NCI-H748 (cell line): ENCODE measurements around the gene KRTAP4-9.
"Not testable (repeated sequence)": the region's sequence is repeated elsewhere in the genome, so short reads cannot be mapped to it uniquely, and the experiment has no call there.

Source experiments
- DNase-seq: peaks from one replicate; lab custom pipeline; 2025; ENCODE audit not compliant: unreplicated experiment; lab: John Stamatoyannopoulos, UW

The KRTAP4-9 gene

DNA sequence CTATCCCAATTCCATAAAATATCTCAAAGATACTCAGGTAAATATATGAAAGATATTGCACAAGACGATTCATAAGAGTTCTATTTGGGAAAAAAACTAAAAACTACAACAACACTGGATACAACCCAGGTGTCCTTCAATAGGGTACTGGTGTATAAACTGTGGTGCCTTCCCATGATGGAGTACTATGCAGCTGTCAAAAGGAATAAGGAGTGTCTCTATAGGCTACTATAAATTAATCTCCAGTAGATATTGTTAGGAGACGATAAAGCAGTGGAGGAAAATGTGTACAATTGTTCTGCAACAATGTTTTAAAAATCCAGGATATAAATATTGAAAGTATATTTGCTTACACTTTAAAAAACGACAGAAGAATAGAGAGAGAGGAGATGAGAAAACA lies 21.2 kb downstream of the KRTAP4-9 start:
- DNase-seq = no peak

DNA sequence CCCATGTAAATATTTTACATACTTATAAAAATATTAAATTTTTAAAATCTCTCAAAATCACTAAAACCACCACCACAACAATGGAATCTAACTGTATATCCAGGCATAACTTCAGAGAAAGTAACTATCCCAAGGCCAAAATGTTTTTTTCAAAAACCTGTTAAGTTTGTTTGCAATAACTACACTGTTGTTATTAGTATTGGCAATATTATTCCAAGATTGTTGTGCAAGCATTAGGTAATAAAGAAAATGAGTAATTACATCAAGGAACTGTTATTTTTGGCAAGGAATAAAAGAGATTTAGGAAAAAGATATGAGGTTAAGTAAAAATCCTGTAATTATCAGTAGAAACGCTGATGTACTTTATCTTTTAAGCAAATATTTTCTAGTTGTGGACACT lies 22.2 kb downstream of the KRTAP4-9 start:
- no peak for DNase-seq

DNA sequence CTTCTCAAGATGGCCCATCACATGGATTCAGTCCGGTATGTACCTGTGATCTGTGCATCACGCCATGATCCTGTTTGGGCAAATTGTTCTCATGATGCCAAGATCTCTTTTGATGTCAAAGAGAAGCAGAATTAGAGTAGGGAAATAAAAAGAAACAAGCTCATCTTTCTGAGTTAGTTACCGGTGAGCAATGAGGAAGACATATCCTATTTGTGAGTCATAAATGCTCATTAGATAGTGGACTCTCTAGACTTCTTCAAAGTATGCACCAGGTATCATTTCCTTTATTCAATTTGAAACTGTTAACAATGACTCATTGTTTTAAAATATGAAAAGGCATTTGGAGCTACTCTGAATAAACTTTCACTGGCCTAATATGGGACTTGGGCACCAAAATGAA lies 26.8 kb downstream of the KRTAP4-9 start:
- no peak for DNase-seq

DNA sequence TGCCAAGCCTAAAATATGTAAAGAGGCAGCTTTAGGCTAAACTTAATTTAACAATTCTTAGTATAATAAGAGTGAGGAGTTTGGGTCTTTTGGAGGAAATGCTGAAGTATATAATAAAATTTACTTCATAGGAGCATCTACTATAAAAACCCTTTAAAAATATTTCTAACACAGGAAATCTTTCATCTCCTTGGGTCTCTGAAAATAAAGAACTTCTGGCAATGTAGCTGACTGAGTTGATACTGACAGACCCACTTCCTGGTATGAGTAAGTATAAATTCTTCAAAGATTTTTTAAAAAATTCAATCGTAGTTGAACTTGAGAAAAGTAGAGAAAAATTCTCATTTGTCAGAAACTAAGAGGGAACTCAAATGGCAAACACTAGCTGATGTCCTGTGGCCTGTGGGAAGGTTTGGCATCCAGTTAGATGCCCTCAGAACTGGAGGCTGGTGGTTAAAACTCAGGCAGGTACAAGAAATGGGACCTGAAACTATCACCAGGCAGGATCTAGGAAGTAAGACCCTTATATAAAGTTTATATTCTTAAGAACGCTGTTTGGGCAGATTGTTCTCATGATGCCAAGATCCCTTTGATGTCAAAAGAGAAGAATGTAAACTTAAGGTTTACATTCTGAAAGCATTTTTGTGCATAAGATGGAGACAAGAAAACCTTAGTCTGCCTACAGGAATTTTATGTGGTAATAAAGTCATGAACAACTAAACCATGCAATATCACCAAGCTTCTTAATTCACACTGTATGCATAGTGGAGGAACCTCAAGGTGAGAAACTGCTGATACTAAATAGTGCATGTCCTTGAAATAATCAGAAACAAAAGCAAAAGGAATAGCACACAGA lies 28.9 kb downstream of the KRTAP4-9 start:
- no peak for DNase-seq

DNA sequence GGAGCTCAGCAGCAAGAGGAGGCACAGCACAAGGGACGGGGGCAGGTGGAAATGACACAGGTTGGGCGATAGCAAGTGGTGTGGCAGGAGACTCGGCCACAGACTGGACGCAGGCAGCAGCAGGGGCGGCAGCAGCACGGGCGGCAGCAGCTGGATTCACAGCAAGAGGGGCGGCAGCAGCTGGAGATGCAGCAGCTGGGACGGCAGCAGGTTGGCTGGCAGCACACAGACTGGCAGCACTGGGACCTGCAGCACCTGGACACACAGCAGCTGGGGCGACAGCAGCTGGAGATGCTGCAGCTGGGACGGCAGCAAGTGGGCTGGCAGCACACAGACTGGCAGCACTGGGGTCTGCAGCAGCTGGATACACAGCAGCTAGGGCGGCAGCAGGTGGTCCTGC lies 34.7 kb downstream of the KRTAP4-9 start:
- DNase-seq = not testable (repeated sequence)

DNA sequence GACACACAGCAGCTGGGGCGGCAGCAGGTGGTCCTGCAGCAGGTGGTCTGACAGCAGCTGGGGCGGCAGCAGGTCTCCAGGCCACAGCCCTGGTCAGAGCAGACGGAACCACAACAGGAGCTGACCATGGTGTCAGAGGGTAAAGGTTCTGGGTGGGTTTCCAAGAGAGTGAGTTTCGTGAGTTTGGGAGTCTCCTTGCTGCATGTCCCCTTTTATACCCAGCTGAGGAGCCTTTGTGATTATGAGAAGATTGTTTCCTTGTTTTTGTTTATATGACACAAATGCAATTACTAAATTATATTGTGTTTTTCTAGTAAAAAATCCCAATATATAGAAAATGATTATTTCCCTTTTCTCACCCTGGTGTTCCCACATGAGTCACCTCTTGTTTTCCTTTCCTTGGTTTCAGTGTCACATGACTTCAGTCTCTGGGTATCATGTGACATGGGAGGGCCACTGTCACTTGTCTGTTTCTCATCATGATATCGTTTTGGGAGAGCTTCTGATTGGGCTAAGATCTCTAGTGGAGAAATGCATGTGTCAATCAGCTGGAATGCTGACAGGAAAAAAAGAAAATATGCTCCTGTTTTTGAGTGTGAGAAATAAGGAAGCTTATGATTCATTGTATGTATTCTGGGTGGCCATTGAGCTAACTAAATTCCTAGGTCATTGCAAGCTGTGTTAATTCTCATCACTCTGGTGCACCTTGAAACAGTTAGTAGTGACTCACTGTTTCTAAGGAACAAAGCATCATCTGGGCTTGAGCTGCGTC lies 35.4 kb downstream of the KRTAP4-9 start, which contains the start of gene KRTAP4-6:
KRTAP4-6 (minus strand) TSS at position 185 of the 772 bp plus-strand sequence; CDS start at position 128, 57 bp downstream.
- DNase-seq = no peak

DNA sequence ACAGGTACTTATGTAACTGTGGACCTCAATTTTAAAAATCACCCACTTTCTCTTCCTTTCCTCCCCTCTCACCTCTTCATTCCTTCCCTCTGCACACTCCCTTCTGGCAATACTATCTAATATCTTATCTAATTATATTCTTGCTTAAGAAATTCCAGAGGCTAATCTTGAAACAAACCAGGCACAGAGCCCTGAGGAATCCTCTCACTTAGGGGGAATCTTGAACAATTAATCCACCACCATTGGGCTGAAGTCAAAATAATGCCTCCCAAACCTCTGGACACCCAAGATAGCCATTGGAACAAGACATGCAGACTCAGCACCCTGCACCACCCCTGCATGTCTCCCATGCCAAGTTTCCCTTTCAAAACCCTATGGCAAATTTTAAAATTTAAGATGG lies 36.2 kb downstream of the KRTAP4-9 start:
- no peak for DNase-seq

DNA sequence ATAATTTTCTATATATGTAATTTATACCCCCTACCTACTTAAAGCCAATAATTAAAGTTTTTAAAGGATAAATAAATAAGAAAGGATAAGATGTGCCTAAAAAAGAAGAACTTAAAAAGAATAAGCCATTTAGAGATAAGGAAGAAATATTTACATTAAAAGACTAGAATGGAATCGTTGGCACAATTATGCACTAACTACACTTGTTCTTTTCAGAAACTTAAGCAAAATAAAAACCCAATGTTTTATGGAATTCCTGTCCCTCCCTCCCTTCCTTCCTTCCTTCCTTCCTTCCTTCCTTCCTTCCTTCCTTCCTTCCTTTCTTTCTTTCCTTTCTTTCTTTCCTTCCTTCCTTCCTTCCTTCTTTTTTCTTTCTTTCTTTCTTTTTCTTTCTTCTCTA lies 39.7 kb downstream of the KRTAP4-9 start:
- no peak for DNase-seq

DNA sequence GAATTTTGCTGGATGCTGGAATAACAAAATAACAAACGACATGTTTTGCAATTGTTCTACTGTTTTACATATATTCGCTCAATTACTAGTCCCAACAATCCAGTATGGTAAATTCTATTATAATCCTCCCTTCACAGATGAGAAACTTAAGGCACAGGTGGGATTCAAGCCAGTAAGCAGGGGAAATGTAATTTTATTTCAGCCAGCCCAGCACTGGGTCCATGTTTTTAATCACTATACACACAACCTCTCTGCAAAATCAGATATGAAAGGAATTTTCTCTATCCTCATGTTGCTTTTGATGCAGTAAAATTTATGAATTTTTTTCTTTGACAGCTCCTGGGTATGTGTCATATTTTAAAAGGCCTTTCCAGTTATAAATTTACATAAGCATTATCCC lies 40.1 kb downstream of the KRTAP4-9 start:
- DNase-seq = no peak

DNA sequence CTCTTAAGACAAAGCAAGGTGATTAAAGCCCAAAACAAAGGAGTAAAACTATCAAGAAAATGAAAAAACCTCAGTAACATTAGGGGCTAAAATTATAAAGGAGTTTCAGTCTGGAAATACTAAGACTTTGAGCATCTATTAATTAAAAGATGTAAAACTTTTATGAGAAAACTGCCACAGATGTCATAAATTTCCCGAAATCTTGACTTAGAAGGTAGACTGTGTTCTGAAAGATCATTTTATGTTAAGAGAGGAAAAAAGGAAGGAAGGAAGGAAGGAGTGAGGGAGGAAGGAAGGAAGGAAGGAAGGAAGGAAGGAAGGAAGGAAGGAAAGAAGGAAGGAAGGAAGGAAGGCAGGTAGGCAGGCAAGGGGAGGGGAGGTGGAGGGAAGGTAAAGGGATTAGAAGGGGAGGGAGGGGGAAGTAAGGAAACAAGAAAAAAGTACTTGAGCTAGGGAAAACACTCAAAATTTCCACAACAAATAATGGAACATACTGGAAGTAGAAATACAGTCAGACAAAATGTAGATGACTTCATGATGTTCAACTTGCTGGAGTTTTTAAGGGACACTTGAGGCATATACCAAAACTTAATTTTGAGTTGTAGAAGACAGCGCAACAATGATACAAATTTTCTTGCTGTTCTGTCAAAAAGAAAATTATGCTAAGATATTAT lies 42.5 kb downstream of the KRTAP4-9 start:
- no peak for DNase-seq

DNA sequence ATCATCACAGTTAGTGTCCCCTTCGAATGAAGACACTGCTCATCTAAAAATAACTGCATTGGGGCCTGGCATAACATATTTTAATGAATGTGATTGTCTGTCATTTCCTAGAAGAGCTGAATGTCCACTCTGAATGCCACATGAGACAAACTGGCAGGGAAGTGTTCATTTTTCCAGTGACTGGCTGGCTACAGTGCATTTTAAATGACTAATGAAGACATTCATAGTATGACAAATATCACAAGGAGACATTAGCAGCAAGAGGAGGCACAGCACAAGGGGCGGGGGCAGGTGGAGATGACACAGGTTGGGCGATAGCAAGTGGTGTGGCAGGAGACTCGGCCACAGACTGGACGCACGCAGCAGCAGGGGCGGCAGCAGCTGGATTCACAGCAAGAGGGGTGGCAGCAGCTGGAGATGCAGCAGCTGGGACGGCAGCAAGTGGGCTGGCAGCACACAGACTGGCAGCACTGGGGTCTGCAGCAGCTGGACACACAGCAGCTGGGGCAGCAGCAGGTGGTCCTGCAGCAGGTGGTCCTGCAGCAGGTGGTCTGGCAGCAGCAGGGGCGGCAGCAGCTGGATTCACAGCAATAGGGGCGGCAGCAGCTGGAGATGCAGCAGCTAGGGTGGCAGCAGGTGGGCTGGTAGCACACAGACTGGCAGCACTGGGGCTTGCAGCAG lies 43.9 kb downstream of the KRTAP4-9 start:
- DNase-seq = peak; percentile 4

DNA sequence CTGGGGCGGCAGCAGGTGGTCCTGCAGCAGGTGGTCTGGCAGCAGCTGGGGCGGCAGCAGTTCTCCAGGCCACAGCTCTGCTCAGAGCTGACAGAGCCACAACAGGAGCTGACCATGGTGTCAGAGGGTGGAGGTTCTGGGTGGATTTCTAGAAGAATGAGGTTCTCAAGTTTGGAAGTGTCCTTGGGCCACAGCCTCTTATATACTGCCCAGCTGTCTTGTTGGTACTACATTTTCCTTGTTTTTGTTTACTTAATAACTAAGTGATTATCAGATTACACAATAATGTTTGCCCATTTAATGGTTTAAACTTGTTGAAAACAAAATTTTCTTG lies 44.4 kb downstream of the KRTAP4-9 start, which contains the start of gene KRTAP4-5:
KRTAP4-5 (minus strand) TSS at position 174 of the 334 bp plus-strand sequence; CDS start at position 116, 58 bp downstream.
- no peak for DNase-seq

DNA sequence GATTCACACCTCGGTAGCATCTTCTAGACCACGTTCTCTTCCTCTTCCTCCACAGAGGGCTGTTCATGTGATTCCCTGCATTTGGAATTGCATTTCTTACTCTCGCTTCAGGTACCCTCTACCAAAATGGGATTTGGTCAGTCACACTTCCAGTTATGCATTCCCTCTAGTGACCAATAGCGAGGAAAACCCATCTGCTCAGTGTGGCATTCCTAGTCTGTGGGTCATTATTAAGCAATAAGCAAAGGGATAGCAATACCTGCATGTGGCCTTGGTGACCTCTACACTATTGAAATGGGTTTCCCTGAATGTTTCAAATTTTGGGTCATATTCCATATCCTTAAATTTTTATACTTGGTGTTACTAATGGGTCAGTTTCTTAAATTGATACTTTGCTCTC lies 44.8 kb downstream of the KRTAP4-9 start:
- no peak for DNase-seq

DNA sequence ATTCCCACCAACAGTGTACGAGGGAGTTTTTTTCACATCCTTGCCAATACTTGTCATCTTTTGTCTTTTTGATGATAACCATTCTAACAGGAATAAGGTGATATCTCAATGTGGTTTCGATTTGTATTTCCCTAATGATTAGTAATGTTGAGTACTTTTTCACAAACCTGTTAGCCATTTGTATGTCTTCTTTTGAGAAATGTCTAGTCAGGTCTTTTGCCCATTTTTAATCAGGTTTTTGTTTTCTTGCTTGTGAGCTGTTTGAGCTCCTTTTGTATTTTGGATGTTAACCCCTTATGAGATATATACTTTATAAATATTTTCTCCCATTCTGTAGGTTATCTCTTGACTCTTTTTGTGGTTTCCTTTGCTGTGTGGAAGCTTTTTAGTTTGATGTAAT lies 46.3 kb downstream of the KRTAP4-9 start:
- DNase-seq = no peak

DNA sequence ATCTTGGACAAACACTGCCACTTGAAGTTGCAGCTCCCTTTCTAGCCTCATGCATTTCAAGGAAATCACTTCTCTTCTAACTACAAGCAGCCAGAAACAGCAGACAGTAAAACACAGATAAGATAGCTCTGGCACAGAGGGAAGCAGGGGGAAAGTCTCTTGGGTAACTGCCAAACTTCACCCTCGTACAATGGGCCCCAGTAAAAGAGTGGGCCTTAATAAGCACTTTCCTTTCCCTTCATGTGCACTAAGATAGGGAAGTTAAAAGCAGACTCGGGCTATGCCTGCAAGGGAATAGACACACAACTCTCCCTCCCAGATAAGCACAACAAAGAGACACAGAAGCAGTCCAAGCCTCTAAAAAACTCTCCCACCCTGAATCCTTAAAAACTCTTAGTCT lies 48.7 kb downstream of the KRTAP4-9 start:
- no peak for DNase-seq
